BE2C (cell line): ENCODE data around the gene TMEFF2.

Experiments used
- DNase-seq: peaks from one replicate; pipeline ENCODE4 v3.0.0-alpha.2; 2020
- H3K27me3 ChIP-seq: fragments of 250-450 bp; sonication (Bioruptor Pico); 2 replicates; pipeline ENCODE4 v1.5.1; 2020; ENCODE audit warnings: mild to moderate bottlenecking
- H3K36me3 ChIP-seq: fragments of 250-450 bp; sonication (Bioruptor Pico); 2 replicates; pipeline ENCODE4 v1.5.1; 2020; ENCODE audit warnings: mild to moderate bottlenecking
- H3K4me1 ChIP-seq: fragments of 250-450 bp; sonication (Bioruptor Pico); 2 replicates; pipeline ENCODE4 v1.5.1; 2020
- H3K4me3 ChIP-seq: 2 replicates; pipeline ENCODE4 v1.5.1; 2011; ENCODE audit warnings: low read depth, low read length
- H3K9me3 ChIP-seq: fragments of 250-450 bp; sonication (Bioruptor Pico); 2 replicates; pipeline ENCODE4 v1.5.1; 2020
- TF ChIP-seq, protein P1 (sequence below): IDR thresholded peaks from 2 replicates; pipeline ENCODE4 v1.5.1; 2012; ENCODE audit warnings: mild to moderate bottlenecking, low read depth, low read length

TMEFF2 gene

DNA sequence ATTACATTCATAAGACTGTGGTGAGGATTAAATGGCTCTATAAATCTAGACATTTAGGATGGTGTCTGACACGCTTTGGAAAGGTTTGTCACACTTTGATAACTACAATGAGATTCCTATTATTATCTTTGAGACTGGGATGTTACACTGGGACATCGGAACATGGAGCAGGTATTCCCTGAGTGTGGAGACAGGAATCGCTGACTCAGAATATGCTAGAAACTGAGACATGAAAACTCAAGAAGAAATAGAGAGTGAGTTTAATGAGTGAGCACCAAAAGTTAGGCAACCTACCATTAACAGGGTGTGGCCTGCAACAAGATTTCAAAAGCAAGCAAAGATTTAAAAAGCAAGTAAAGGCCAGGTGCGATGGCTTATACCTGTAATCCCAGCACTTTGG lies 145.4 kb downstream of the TMEFF2 start:
- TF ChIP-seq, protein P1, sequence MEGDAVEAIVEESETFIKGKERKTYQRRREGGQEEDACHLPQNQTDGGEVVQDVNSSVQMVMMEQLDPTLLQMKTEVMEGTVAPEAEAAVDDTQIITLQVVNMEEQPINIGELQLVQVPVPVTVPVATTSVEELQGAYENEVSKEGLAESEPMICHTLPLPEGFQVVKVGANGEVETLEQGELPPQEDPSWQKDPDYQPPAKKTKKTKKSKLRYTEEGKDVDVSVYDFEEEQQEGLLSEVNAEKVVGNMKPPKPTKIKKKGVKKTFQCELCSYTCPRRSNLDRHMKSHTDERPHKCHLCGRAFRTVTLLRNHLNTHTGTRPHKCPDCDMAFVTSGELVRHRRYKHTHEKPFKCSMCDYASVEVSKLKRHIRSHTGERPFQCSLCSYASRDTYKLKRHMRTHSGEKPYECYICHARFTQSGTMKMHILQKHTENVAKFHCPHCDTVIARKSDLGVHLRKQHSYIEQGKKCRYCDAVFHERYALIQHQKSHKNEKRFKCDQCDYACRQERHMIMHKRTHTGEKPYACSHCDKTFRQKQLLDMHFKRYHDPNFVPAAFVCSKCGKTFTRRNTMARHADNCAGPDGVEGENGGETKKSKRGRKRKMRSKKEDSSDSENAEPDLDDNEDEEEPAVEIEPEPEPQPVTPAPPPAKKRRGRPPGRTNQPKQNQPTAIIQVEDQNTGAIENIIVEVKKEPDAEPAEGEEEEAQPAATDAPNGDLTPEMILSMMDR: no peak
- peaks cover 9% of the 10 kb centered on the region; the same call in 1 of the 2 replicates for H3K4me1 ChIP-seq
- no peaks in the 10 kb centered on the region for H3K36me3 ChIP-seq
- no peak overlapping the region for H3K4me3 ChIP-seq
- no peaks in the 10 kb centered on the region for H3K27me3 ChIP-seq
- no peaks in the 10 kb centered on the region for H3K9me3 ChIP-seq
- DNase-seq: no peak

DNA sequence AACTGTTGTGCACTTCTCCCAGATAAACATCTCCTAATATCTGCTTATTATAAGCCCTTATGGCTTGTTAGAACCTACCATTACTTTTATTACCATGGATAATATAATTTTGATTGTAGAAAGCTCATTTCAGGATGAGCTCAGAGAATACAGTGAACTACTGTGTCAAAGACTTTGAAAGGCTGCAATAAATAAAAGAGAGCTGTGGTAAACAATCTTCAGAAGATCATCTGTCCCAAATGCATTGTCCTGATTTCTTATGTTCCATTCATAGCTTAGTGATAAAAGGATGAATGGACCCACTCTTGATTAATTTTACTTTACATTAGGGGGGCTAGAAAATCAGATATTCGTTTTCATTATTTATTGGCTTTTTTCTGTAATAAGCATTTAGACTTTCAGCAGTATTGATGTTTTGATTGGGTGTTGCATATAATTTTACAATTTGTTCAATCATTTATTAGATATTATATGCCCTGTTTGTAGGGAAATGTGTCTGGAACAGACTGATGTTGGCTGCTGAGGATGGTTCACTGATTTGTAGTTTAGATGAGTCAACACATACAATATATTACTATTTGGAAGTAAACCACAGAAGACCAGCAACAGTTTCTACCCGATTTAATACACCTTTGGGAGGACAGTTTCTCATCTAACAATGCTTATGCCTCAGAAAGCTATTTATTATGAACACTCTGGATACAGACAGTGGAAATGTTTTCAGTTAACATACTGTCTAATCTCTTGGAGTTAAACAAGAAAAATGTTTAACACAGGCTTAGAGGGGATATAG lies 147.2 kb downstream of the TMEFF2 start:
- DNase-seq: no peak
- Histone ChIP-seq H3K4me3 (no peak overlapping the region), H3K36me3 (no peaks in the 10 kb centered on the region), H3K4me1 (peaks cover 6% of the 10 kb centered on the region; the same call in 1 of the 2 replicates), H3K27me3 (no peaks in the 10 kb centered on the region), H3K9me3 (no peaks in the 10 kb centered on the region)
- TF ChIP-seq, protein P1: no peak

GRCh38 chr2:192044496-192044895 lies 150.2 kb downstream of the TMEFF2 start:
- TF ChIP-seq, protein P1: peak; percentile 29
- Histone ChIP-seq H3K27me3 (no peaks in the 10 kb centered on the region), H3K4me3 (no peak overlapping the region), H3K36me3 (no peaks in the 10 kb centered on the region), H3K9me3 (no peaks in the 10 kb centered on the region), H3K4me1 (no peaks in the 10 kb centered on the region)
- DNase-seq: no peak

DNA sequence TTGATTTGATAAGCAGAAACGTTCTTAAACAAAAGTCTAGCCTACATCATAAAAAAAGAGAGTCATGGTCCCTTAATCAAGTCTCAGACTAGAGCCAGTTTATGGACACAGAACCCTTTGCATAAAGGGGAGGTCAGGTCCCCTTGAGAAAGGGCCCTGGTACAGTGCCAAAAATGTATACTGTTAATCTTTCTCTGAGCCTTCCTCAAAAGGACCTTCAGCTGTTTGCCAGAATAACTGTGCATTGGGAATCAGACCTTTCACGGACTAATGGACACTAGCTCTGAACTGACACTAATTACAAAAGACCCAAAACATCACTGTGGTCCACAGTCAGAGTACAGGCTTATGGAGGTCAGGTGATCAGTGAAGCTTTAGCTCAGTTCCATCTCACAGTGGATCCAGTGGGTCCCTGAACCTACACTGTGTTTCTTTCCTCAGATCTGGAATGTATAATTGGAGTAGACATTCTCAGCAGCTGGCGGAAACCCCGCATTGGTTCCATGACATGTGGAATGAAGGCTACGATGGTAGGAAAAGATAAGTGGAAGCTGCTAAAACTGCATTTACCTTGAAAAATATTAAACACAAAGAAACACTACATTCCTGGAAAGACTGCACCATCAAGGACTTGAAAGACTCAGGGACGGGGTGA lies 151.4 kb downstream of the TMEFF2 start:
- TF ChIP-seq, protein P1: no peak
- H3K4me1 ChIP-seq: no peaks in the 10 kb centered on the region
- no peak for DNase-seq

DNA sequence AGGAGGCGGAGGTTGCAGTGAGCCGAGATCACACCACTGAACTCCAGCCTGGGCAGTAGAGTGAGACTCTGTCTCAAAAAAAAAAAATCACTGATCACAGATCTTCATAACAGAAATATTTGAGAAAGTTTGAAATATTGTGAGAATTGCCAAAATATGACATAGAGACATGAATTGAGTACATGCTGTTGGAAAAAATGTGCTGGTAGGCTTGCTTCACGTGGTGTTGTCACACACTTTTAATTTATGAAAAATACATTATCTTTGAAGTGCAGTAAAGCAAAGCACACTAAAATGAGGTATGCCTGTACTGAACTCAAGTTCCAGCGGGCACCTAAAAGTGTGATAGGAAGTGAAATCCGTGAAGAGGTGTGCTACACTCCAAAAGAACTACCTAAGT lies 152.6 kb downstream of the TMEFF2 start:
- no peak for DNase-seq
- Histone ChIP-seq H3K4me1 (no peaks in the 10 kb centered on the region), H3K4me3 (no peak overlapping the region), H3K9me3 (no peaks in the 10 kb centered on the region), H3K27me3 (no peaks in the 10 kb centered on the region), H3K36me3 (no peaks in the 10 kb centered on the region)
- TF ChIP-seq, protein P1: no peak

More for the DNA sequence above, 151.4 kb downstream of the TMEFF2 start:
- H3K36me3 ChIP-seq: no peaks in the 10 kb centered on the region
- H3K4me3 ChIP-seq: no peak overlapping the region
- no peaks in the 10 kb centered on the region for H3K9me3 ChIP-seq
- H3K27me3 ChIP-seq: no peaks in the 10 kb centered on the region

GRCh38 chr2:192038110-192038509 lies 156.6 kb downstream of the TMEFF2 start:
- no peaks in the 10 kb centered on the region for H3K36me3 ChIP-seq
- H3K4me1 ChIP-seq: peaks cover 4% of the 10 kb centered on the region; the same call in 1 of the 2 replicates
- H3K4me3 ChIP-seq: no peak overlapping the region
- TF ChIP-seq, protein P1: no peak
- no peak for DNase-seq
- no peaks in the 10 kb centered on the region for H3K9me3 ChIP-seq
- no peaks in the 10 kb centered on the region for H3K27me3 ChIP-seq
